AG10803 (cell line): ENCODE results near the gene CTU1.

Experiments used
- DNase-seq: peaks from one replicate; pipeline ENCODE4 v3.0.0; 2010; ENCODE audit warnings: low read depth
- H3K4me3 ChIP-seq: 2 replicates; pipeline ENCODE4 v1.5.1; 2011; ENCODE audit warnings: mild to moderate bottlenecking, low read length, control low read depth
- TF ChIP-seq, protein P1 (sequence below): conservative IDR thresholded peaks from 2 replicates; pipeline ENCODE4 v1.5.1; 2011; ENCODE audit warnings: mild to moderate bottlenecking, low read length, control low read depth, inconsistent platforms

Gene CTU1

DNA sequence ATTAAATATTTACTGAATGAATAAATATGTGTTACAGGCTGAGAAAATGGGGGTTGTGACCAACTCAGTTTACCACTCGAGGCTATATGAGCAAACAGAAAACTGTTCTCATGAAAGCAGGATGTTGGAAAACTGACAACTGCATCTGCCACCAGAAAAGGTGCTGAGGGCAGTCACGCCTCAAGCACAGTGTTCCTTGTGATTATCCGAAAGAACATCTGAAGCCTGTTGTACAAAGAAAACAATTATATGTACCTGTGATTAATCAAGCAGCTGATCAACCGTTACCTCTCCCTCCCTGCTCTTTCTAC is 37.2 kb downstream of the CTU1 start:
- DNase-seq: no peak
- TF ChIP-seq, protein P1, sequence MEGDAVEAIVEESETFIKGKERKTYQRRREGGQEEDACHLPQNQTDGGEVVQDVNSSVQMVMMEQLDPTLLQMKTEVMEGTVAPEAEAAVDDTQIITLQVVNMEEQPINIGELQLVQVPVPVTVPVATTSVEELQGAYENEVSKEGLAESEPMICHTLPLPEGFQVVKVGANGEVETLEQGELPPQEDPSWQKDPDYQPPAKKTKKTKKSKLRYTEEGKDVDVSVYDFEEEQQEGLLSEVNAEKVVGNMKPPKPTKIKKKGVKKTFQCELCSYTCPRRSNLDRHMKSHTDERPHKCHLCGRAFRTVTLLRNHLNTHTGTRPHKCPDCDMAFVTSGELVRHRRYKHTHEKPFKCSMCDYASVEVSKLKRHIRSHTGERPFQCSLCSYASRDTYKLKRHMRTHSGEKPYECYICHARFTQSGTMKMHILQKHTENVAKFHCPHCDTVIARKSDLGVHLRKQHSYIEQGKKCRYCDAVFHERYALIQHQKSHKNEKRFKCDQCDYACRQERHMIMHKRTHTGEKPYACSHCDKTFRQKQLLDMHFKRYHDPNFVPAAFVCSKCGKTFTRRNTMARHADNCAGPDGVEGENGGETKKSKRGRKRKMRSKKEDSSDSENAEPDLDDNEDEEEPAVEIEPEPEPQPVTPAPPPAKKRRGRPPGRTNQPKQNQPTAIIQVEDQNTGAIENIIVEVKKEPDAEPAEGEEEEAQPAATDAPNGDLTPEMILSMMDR: no peak
- no peak overlapping the region for H3K4me3 ChIP-seq

DNA sequence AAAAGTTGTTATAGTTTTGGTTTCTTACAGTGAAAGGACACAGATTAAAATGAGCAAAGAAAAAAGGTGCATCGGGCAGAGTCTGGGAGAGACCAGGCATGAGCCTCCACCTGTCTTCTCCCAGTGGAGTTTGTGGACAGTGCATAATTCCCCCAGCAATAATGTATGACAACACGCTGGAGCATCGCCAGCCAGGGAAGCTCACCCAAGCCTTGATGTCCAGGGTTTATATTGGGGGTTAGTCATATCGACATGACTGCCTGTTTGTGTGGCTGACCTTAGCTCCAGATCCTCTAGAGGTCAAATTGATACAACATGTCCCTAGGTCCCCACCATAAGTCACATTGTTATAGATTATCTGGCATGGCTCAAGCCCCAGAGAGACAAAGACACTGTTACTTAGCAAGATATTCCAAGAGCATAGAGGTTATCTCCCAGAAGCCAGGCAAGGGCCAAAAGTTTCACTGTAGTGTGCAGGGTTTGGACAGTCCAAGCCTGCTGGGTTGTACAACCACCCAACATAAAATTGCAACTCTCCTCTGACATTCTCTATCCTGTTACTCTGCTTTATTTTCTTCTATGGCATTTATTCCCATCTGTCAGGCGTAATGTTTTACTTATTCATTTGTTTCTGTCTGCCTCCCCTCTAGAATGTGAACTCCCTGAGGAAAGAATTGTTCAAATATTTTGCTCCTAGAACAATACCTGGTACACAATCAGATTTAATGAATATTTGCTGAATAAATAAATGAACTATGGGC is 37.7 kb downstream of the CTU1 start:
- TF ChIP-seq, protein P1: no peak
- no peak overlapping the region for H3K4me3 ChIP-seq
- no peak for DNase-seq

DNA sequence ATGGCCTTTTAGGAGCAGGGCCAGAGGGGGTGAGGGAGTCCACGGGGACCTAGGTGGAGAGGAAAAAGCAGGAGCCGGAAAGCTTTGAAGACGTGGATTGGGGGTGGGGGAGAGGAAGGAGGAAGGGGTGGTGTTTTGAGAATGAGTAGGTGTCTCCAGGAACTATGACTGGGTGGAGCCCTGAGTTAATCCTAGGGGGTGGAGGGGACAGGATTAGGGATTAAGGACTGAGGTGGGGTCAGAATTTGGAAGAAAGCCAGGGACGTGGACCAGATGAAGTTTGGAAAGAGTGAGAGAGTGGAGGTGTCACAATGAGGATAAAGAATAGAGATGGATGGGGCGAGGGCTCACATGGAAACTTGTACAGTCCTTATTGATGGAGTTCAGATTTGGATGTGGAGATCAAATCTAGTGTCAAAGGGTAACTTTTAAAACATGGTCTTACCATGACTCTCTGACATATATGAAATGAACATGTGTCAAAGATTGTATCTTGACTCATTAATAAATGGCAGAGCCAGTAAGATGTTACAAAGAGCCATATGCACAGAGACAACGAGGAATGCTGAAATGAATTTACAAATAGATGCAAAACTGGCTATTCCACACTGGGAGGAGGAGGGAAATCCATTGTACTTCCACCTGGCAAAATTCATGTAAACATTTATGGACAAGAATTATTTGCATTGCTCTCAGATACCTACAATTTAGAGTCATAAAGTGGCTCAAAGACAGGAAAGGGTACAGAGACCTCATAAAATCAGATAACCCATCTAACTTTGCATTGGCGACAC is 41.6 kb downstream of the CTU1 start:
- no peak for DNase-seq
- no peak overlapping the region for H3K4me3 ChIP-seq
- TF ChIP-seq, protein P1: no peak

DNA sequence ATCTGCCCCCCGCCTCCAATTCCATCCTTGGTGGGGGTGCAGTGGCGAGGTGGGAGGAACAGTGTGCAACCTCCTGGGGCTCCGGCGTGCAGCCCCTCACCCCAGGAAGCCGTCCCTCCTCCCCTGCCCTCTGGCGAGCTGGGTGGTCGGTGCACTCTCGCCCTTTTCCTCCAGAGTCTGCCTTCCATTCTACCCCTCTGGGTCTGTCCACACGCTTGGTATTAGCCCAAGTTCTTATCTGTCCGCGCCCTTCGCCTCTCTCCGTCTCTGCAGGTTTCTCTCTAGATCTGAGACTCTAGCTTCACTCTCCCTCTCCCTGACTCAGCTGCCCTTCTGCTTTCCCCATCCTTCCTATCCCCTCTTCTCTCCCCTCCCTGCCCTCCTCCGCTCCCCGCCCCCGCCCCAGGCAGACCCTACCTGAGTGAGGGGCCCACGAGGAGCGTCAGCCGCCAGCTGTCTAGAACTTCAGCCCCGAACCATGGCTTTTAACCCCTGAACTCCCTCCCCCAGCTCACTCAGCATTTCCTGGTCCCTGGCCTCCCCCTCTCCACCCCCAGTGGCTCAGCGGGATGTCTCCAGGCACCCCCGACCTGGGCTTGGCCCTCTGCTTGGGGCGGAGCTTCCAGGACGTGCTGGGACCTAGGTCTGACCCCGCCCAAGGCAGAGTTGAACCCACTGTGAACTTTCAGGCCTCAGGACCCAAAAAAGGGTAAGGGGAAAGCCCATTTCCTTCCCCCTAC is 42.8 kb downstream of the CTU1 start:
- H3K4me3 ChIP-seq: no peak overlapping the region

DNA sequence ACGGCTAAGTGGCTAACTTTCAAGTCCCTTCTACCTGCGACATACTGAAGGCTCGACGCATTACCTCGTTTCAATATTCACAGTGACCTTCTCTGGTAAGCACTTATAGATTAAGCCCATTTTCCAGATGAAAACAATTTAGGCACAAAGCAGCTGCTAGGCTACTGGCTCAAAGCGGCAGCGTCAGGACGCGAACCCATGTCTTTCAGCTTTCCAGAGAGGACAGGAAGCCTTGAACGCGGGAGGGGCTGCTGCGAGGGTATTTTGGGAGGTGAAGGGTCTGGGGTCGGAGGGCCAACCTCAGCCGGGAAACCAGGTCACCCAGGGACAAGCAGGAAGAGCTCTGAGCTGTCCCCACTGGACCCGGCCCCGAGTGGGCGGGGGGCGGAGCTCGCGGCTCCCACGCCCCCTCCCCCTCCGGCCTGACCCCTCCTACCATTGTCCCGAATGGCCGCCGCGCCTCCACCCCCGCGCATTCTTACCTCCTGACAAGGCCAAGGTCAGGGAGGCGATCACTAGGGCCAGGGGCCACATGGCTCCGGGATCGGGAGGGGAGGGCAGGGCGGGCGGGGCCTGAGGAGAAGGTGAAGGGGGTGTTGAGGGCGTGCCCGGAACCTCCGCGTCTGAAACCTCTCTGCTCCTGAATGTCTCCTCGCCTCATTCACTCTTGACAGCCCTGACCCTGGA is 43.5 kb downstream of the CTU1 start, which contains the start of gene KLK13:
Gene KLK13 (minus strand): TSS at position 559 of the 687 bp plus-strand sequence. CDS start 25 bp downstream, at position 534.
- no peak for DNase-seq
- no peak within 1 kb of the TSS for H3K4me3 ChIP-seq

More for the DNA sequence above, 42.8 kb downstream of the CTU1 start:
- TF ChIP-seq, protein P1: no peak
- DNase-seq: no peak

GRCh38 chr19:51063664-51064063 is 44.5 kb downstream of the CTU1 start:
- DNase-seq: no peak
- TF ChIP-seq, protein P1: no peak
- H3K4me3 ChIP-seq: no peak overlapping the region

More for the DNA sequence above, 43.5 kb downstream of the CTU1 start, which contains the start of gene KLK13:
- TF ChIP-seq, protein P1: no peak
